NCI-H187 treated with DMSO at 0.1 percent for 48 hours (cell line): ENCODE results near the gene APOLD1.

Source experiments
- DNase-seq: peaks from one replicate; lab custom pipeline; 2025; lab: John Stamatoyannopoulos, UW

APOLD1 gene

DNA sequence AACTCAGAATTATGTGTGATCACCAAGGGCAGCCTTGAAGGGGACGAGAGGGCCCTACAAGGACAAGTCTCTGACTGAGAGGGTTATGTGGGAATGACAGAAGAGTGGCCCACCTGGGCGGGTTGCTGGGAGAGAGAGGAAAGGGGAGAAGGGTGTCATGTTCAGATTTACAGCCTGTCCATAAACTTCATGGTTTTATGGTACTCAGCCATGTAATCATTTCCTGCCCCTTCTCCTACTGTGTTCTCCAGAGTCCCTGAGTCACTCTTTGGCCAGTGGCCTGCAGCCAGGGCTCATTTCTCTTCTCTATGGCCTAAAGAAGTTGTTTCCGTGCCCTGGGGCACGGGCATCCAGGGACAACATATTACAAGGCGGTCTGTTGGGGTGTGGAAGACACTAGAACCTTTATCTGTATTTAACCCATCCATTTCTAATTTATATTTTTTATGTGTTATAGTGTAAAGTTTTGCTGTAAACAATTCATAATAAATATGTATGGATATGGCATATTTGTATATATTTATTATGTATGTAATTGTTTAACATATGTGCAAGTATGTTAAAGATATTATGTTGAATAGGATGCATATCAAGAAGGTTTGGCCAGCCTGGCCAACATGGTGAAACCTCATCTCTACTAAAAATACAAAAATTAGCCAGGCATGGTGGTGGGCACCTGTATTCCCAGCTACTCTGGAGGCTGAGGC, 54.6 kb downstream of the APOLD1 start:
- no peak for DNase-seq

DNA sequence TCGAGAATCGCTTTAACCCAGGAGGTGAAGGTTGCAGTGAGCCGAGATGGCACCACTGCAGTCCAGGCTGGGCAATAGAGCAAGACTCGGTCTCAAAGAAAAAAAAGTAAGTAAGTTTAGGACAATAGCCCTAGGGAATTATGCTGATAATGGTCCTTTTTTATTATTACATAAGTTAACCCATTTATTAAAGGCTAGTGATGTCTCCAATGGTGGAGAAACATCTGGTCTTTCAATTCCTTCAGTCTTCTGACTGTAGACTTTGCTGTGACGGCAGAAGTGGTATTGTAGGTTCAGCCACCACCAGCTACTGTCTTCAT, 55.1 kb downstream of the APOLD1 start:
- DNase-seq, result no peak
